A673 (cell line): ENCODE results near the gene SMARCA2.

Source experiments
- CTCF ChIP-seq: fragments of 300-800, 200-600 bp; sonication (generic); conservative IDR thresholded peaks from 2 replicates; pipeline ENCODE4 v1.5.1; 2017; ENCODE audit warnings: low read depth, mild to moderate bottlenecking, antibody characterized with exemption, low read length, moderate library complexity, mixed read lengths
- EZH2 ChIP-seq: fragments of 200-600 bp; sonication (generic); IDR thresholded peaks from 2 replicates; pipeline ENCODE4 v1.6.1; 2017; ENCODE audit warnings: borderline replicate concordance, low read depth, mild to moderate bottlenecking, mixed read lengths, antibody characterized with exemption, low read length; ENCODE audit not compliant: poor library complexity, severe bottlenecking

- TF ChIP-seq CTCF: no peak
- TF ChIP-seq EZH2: no peak
These were observed 135.2 kb downstream of the SMARCA2 start for GRCh38 chr9:2150338-2150737.
